HG02840 (cell line): Measurements from ENCODE around the gene METTL25B.

Experiments used
- ATAC-seq: cut with Tn5 transposase; IDR thresholded peaks from one replicate; pipeline ENCODE4 v1.9.1; 2021; ENCODE audit warnings: mild to moderate bottlenecking, moderate library complexity, moderate number of reproducible peaks; ENCODE audit not compliant: unreplicated experiment, low FRiP score

The METTL25B gene

DNA sequence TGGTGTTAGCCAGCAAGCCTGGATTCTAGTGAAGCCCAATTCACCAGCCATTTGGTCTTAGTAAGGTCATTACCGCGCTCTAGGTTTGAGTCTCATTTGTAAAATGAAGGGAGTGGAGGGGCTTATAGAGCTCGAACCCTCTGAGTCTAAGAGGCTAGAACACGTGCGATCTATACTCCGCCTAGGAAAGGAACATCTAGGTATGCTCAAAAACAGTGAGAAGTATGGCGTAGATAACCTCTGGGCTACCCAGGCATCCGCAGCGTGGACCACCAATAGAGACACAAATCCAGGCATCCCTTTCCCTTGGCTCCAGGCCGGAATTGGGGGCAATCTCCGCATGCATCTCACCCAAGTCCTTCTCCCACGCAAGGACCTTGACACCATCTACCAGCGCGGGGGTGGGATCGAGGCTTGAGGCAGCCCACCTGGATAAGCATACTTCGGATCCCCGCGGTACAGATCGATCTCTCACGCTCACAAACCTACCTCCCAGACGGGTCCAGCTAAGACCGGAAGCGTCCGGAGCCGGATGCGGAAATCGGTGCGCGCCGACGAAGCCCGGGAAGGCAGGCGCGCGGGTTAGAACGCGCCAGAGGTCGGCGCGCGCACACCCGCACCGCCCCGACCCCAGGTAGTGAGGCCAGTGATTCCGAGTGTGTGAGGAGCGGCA is at the start of gene METTL25B:
Gene METTL25B, plus strand, starts transcription at position 544 of the 673 bp plus-strand sequence. CDS start 636 bp downstream, outside the sequence.
- peak; percentile 53 for ATAC-seq

DNA sequence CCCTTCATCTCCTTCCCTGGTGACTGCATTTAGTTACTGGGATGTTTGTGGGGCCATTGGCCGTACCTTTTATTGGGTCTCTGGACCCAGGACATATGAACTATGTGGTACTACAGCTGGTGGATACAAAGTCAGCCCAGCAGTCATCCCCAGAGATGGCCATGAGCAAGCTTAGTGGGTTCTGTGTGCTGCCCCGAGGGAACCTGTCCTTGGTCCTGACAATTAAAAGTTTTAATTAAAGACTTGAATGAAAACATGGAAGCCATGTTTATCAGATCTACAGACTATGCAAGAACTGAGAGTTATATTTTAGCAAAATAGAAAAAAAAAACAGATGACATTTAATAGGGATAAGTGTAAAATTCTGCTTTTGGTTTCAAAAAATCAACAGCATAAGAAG is 48.2 kb upstream of the METTL25B start:
- no peak for ATAC-seq

DNA sequence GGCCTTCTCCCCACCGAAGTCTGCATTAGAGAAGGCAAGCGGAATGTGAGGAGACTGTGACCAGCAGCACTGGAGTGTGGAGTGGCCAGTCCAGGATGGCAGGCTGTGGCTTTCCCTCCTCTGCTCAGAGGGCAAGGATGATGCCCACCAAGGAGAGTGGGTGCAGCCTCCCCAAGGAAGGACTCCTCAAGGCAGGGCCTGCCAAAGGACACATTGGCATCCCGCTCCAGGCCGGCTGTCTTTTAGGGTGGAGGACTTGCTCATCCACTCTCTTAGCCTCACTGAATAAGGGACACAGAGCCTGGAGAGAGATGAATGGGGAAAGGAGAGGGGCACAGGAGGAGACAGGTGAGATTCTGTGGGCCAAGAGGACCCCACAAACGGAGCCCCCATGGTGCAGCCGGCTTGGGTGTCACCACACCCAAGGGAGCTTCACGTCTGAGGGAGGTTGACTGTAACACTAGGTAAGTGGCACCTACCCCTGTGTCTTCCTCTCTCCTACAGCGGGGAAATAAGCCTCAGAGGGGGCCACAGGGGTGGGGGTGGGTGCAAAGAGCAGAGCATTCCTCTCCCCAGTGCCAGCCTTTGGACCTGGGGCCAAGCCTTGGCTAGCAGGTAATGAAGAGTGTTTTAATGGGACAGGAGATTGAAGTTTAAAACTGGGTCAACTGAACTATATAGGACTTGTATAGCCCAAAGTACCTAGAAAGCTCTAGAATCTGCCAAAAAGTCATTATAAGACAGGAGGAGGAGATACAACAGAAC is 46.9 kb upstream of the METTL25B start:
- no peak for ATAC-seq

DNA sequence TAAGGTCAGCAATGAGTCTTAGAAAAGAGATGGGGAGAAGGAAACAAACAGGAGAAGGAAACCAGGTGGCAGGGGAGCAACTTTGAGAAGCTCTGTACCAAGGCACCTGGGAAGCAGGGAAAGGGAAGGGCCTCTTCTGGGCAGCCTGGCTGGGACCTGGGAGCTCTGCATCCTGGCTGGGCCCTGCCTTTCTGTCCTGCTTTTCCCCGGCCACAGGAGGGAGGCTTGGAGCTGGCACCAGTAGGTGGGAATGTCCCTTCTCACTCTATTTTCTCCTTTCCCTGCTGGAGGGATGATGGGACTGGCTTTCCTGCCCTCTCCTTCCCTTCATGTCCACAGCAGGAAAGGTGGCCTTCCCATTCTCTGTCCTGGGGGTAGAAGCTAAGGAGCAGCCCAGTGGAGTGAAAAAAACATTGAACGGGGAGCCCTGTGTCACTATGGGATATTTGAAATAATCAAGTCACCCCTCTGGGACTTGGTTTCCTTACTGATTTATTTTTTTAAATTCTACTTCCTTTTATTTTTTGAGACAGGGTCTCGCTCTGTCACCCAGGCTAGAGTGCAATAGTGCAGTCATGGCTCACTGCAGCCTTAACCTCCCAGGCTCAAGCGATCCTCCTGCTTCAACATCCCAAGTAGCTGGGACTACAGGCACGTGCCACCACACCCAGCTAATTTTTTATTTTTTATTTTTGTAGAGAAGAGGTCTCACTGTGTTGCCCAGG is 45.9 kb upstream of the METTL25B start:
- no peak for ATAC-seq

DNA sequence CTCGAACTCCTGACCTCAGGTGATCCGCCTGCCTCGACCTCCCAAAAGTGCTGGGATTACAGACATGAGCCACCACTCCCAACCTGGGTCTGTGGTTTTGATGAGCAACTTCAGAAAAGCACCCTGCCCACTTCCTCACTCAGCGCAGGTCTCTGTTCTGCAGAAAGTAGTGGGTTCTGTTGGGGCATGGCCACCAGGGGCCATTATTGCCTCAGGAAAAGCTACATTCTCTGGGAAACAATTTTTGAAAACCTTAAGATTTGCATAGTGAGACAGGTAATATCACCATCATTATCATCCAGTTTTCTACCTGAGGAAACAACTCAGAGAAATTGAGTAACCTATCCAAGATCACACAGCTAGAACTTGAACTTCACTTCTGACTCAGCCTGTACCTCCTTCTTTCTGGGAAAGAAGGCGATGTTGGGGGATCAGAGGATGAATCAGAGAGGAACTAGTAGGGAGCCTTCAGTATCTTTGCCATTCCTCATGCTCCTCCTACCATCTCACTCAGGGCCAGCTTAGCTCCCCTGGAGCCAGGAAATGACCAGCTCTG is 44.0 kb upstream of the METTL25B start:
- ATAC-seq = no peak

DNA sequence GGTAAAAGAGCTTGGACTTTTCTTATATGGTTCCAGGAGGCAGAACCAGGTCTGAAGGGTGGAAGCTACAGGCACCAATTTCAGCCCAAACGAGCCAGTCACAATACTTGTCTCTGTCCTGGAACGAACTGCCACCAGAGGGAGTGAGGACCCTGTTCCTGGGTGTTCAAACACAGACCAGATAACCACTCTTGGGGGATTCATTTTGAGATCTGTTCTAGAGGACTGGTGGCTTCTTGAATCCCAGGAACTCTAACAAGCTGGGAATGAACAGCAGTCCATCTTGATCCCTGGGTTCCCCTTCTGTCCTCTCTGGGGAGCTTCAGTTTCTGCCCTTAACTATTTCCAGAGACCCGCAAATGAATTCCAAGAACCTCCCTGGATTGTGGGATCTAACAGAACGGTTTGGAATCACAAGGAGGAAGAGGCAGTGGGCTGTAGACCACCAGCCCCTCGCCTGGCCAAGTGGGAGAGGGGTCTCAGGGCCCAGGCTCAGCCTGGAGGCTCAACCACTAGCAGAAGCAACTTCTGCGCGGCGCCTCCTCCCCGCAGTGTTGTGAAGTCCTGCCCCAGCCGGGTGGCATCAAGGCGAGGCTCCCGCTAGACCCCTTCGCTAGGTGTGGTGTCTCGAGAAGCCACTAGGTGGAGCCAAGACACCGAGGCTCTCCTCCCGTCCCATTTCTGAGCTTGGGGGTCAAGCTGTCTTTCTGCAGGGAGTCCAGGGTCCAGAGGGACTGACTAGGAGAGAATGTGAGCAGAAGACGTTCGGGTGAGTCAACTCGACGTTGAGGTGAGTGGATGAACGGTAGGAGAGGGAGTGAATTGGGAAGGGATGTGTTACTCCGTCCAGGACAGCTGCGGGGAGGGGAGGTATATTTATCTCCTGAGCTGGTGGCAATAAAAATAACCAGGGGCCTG is 39.0 kb upstream of the METTL25B start:
- no peak for ATAC-seq

DNA sequence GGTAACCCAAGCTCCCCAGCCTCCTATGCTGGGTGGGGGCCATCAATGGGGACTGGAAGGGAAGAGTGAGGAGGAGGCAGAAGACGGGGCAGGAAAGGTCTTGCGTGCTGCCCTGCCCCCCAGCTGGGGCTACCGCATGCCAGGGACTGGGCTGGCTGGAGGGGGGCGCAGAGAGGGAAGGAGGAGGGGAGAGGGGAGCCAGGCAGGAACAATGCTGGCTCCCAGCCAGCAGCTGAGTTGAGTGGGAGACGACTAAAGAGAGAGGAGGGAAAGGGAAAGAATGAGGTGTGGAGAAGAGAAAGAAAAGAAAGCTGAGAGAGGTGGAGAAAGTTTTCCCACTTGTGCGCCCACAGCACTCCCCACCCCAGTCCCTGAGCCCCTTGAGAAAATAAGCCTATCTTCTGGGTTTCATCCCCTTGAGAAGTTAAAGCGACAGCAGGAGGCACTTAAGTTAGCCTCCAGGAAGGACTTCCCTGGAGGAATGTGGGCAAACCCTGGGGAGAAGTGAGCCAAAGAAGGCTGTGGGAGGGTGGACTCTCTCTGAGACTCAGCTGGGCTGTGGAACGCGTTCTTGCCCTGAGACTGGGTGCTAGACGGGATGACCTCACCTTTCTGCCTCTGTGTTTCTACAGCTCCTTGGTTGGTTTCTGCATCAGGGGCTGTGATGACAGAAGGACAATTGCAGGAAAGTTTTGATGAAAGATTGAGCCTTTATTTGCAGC is 38.2 kb upstream of the METTL25B start:
- no peak for ATAC-seq

DNA sequence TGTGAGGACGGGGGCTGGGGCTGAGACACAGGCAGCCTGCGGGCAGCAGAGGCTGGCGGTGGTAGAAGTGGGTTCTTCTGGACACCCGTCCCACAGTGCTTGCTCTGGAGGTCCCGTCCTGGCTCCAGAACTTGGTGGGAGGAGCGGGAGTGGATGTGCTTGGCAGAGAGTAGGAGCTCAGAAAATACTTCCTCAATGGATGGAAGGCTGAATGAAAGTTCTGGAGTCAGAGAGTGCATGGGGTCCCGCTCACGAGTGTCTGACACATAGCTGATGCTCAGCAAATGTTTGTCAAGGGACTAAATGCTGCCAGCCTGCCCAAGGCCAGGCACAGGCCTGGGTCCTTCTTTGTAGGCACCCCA is 37.6 kb upstream of the METTL25B start:
- ATAC-seq = no peak

DNA sequence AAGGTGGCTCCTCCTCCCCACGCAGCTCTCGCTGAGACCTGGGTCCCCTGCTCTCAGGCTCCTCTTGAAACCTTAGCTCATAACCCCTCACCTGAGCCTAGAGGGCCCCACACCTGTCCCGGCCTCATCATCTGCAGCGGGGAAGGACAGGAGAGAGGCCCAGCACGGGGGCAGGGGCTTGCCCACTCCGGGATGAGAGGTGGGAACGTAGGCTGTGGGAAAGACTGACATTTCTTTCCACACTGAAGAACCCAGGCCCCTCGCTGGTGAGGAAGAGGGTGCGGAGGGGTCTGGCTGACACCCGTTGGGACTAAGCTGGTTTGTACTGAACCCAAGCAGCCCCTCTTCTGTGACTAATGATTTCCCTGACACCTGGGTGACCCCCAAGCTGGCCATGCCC is 37.1 kb upstream of the METTL25B start:
- ATAC-seq = no peak

DNA sequence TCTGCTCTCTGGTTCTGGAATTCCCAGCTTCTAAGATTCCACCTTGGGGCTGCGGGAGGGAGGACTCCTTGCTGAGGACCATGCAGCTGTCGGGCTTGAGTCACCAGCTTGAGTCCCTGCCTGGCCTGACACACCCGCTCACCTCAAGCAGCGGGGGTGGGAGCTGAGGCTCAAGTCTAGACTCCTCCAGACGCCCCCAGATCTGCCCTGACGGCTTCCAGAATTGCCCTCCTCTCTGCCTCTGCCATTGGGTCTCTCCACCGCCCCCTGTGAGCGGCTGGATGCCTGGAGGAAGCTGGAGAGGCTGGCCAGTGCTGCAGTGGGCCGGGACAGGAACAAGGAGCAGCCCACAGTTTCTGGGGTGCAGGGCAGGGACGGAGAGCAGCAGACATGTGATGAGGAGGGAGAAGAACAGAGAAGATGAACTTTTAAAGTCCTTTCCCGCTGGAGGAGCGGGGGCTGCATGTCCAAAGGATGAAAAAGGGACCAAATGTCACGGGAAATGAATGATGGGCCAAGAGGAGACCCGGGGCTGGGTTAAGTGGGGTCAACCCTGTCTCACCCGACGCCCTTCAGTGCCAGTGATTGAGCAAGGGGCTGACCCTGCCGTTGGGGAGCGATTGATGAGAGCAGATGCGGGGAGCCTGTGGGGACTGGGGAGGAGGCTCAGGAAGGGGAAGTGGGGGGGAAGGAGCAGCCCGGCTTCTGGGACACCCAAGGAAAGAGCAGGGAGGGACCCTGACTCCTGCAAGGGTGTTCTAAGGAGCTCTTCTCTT is 36.4 kb upstream of the METTL25B start:
- no peak for ATAC-seq

DNA sequence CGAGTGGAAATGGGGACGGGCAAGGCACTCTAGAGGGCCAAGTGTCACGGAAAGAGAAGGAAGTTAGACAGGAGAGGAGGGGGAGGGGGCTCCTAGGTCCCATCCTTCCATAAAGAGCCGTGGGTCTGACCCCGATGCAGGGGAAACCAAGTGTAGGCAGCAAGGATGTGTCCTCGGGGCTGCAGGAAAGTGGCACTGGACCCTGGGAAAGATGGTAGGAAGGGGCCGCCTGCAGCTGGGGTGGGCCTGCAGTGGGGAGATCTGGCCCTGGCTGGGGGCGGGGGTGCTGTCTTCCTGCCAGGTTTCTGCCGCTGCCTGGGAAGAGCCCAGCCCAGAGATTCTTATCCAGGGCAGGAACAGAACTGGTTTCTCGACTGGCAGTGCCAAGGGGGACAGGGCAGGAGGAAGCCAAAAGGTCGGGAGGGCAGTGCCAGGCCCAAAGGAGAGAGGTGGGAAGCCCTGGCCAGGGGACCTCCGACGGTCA is 35.8 kb upstream of the METTL25B start:
- ATAC-seq = no peak

DNA sequence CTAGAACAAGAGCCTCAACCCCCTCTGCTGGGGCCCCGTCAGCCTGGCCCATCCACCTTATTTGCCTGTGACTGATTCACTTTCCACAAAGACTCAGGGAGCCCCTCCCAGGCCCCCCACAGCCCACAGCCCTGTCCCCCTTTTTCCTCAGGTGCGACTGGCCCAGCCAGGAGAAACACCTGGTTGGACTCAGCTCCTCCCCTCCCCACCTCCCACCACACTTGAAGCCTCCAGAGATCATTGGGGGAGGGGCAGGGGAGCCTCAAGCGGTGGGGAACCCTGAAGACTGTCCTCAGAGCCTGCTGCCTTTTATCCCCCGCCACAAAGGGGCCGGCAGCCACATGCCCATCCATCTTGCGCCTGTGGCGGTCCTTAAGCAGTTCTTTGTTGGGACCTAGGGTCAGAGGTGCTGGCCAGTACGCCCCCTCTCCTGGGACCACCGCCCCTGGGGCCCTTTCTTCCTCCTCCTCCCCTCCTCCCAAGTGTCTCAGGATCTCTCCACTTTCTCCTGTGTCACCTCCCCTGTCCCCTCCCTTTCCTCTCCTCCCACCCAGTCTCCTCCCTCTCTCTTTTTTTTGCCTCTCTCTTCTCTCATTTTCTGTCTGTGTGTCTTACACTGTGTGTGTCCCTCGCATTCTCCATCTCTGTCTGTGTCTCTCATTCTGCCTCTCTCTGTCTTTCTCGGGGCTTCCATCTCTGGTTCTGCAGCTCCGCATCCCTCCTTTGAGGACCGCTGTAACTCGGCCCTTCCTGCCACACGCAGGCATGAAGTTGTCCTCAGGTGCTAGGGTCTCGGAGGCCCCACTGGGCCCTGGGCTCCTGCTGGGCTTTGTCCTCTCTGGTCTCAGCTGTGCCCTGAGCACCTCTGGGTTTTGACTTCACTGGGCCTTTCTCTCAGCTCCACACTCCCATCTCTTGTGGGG is 35.1 kb upstream of the METTL25B start:
- no peak for ATAC-seq

DNA sequence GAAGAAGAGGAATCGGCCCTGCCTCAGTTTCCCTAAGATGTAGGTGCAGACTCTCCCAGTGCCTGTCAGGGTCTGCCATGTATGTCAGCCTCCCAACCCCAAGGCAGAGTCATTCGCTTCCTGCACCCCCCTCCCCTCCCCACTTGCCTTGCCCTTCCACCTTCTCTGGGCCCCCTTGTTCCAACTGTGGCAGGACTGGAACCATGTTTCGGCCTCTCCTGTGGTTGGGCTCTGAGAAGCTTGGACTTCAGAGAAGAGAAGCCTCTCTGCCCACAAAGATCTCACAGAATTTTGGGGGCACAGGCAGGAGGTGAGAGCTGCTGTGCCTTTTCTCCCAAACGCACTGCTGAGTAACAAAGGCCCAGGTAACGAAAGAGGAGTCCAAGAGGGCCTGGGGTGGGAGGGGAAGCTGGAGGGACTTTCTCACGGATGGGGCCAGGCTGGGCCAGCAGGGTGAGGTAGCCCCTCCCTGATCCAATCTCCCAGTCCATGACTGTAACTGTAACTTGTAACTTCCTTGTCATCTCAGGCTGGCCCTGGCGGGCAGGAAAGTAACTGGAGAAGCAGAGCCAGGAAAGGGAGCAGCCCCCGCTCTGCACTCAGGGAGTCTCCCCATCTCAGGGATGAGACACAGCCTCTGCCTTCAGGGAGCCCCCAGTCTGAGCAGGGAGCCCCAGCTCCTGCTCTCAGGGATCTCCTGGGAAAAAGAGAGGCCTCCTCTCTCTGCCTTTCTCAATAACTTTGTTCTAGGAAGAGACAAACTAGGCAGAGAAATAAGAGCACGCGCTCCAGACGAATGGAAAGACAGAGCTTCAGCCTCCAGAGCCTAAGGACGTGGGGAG is 34.2 kb upstream of the METTL25B start:
- ATAC-seq = no peak

DNA sequence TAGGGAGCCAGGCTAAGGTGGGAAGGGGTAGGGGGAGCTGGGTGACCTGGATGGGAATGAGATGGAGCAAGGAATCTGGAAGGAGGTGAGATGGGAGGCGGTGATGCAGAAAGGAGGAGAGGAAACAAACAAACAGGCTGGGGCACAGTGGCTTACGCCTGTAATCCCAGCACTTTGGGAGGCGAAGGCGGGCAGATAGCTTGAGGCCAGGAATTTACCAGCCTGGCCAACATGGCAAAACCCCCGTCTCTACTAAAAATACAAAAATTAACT is 33.6 kb upstream of the METTL25B start:
- ATAC-seq = no peak

DNA sequence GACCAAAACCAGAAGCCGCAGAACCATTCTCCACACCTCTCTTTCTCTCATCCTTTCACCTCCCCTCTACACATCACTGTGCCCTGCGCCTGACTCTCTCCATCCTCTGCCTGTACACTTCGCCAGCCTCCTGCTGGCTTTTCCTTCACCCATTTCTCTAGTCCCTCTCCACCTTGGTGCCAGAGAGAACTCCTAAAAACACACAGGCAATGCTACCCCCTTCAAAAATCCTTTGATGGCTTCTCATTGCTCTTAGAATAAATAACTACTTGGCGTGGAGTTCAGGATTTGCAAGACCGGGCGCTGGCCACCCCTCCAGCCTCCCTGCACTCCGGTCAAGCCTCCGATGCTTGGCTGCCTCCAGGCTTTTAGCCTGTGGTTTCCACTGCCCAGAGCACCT is 31.5 kb upstream of the METTL25B start:
- no peak for ATAC-seq

DNA sequence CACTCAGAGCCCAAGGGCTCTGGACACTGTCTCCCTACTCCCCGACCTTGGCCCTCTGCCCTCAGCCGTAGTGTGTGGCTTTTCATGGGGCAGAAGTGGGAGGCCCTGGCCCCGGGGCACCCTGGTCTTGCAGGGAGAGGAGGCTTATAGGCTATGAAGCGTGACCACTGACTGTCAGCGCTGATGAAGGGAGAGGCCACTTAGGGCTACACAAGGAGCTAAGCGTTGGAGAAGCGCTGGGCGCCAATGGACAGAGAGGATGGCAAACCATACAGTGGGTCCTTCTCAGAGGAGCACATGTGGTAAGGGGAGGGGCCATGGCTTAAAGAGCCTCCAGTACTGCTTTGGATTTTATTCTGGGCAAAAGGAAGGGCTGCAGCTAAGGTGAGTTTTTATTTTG is 30.8 kb upstream of the METTL25B start:
- no peak for ATAC-seq

DNA sequence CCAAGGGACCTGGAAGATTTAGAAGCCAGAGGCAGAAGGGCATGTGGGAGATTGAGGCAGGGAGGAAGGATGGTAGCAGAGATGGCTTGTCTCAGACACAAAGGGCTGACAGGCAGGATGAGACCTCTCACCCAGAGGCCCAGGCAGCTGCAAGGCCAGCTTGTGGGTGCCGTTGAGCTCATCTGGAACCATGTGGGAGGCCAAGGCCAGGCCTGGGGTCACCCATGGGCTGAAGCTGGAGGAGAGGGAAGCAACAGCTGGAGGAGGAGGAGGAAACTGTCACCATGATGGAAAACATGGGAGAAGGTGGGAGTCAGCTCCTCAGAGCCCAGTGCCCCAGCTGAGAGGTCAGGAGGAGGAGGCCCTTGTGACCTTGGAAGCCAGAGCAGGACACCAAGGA is 29.3 kb upstream of the METTL25B start:
- ATAC-seq = no peak
